ENCODE results near the gene KDELR3.
A peak's percentile ranks its signal among the peaks of the same experiment; 100 is the strongest.

KDELR3 gene

GRCh38 chr22:38462960-38463784, 4.7 kb upstream of the KDELR3 start:
- DNase-seq (ENCODE audit: low read depth), result no peak
- H3K4me3 ChIP-seq (ENCODE audit: low read depth, low read length), result no peak overlapping the region

GRCh38 chr22:38464992-38465672, 2.8 kb upstream of the KDELR3 start:
- no peak overlapping the region for H3K4me3 ChIP-seq (ENCODE audit: low read depth, low read length)
- no peak for DNase-seq (ENCODE audit: low read depth)
- TF ChIP-seq CTCF (IDR thresholded peaks at IDR 0.05; ENCODE audit: low read depth, low read length) (no peak), MYC (IDR thresholded peaks at IDR 0.05; ENCODE audit: low read depth, low read length) (no peak), POLR2A (IDR thresholded peaks at IDR 0.05; ENCODE audit: extremely low read depth, insufficient read length) (no peak), MAX (IDR thresholded peaks at IDR 0.05; ENCODE audit: low read depth, low read length) (no peak)

More at GRCh38 chr22:38462960-38463784, 4.7 kb upstream of the KDELR3 start:
- no peak for TF ChIP-seq MYC (IDR thresholded peaks at IDR 0.05; ENCODE audit: low read depth, low read length)
- TF ChIP-seq MAX (IDR thresholded peaks at IDR 0.05; ENCODE audit: low read depth, low read length), result no peak
- no peak for TF ChIP-seq CTCF (IDR thresholded peaks at IDR 0.05; ENCODE audit: low read depth, low read length)
- TF ChIP-seq POLR2A (IDR thresholded peaks at IDR 0.05; ENCODE audit: extremely low read depth, insufficient read length), result no peak

GRCh38 chr22:38465673-38466490, 2.0 kb upstream of the KDELR3 start:
- H3K4me3 ChIP-seq (ENCODE audit: low read depth, low read length), result no peak overlapping the region
- no peak for DNase-seq (ENCODE audit: low read depth)
- TF ChIP-seq MAX (IDR thresholded peaks at IDR 0.05; ENCODE audit: low read depth, low read length) (no peak), CTCF (IDR thresholded peaks at IDR 0.05; ENCODE audit: low read depth, low read length) (no peak), POLR2A (IDR thresholded peaks at IDR 0.05; ENCODE audit: extremely low read depth, insufficient read length) (no peak), MYC (IDR thresholded peaks at IDR 0.05; ENCODE audit: low read depth, low read length) (no peak)

GRCh38 chr22:38467438-38467903, 425 bp upstream of the KDELR3 start:
- DNase-seq (ENCODE audit: low read depth), result no peak
- H3K4me3 ChIP-seq (ENCODE audit: low read depth, low read length), result no peak overlapping the region
- no peak for TF ChIP-seq CTCF (IDR thresholded peaks at IDR 0.05; ENCODE audit: low read depth, low read length)
- no peak for TF ChIP-seq MYC (IDR thresholded peaks at IDR 0.05; ENCODE audit: low read depth, low read length)
- TF ChIP-seq MAX (IDR thresholded peaks at IDR 0.05; ENCODE audit: low read depth, low read length), result no peak
- TF ChIP-seq POLR2A (IDR thresholded peaks at IDR 0.05; ENCODE audit: extremely low read depth, insufficient read length), result no peak

GRCh38 chr22:38468443-38469305, 778 bp downstream of the KDELR3 start:
- H3K4me3 ChIP-seq (ENCODE audit: low read depth, low read length), result no peak overlapping the region
- DNase-seq (ENCODE audit: low read depth), result peak; percentile 28

More at GRCh38 chr22:38468443-38469305, 778 bp downstream of the KDELR3 start:
- TF ChIP-seq MAX (IDR thresholded peaks at IDR 0.05; ENCODE audit: low read depth, low read length) (no peak), CTCF (IDR thresholded peaks at IDR 0.05; ENCODE audit: low read depth, low read length) (peak; percentile 14), MYC (IDR thresholded peaks at IDR 0.05; ENCODE audit: low read depth, low read length) (no peak), POLR2A (IDR thresholded peaks at IDR 0.05; ENCODE audit: extremely low read depth, insufficient read length) (no peak)
